ENCODE results near the gene DHX30. TPM values are rescaled to one million over a fixed set of nuclear protein-coding genes. Genes with fewer than 3 reads are reported as not detected.

The DHX30 gene
- total RNA-seq, 1 experiment from 2014 or later, result 75.7 TPM

DNA sequence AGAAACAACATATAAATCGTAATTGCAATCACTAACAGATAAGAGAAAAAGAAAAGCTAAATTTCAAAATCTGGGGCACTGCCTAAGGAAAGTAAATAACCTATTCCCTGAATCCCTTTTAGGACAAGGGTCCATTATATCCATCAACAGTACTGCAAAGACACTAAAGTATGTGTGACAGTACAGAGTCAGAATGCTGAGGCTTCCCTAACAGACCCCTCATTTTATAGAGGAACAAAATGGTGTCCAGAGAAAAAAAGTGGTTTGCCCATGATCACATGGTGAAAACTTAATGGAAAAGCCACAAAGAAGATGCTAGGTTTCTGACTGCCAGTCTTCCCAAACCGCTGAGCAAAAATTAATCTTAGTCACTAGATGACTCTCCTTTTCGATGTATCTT lies 93.8 kb downstream of the DHX30 start:
- DNase-seq, result no peak
- Mint-ChIP-seq H3K9me3 (ENCODE audit: unreplicated experiment) (no peaks in the 10 kb centered on the region), H3K27me3 (ENCODE audit: insufficient read depth, unreplicated experiment) (no peaks in the 10 kb centered on the region), H3K4me1 (ENCODE audit: low read depth, unreplicated experiment) (no peaks in the 10 kb centered on the region), H3K4me3 (ENCODE audit: unreplicated experiment) (no peak overlapping the region), H3K27ac (ENCODE audit: unreplicated experiment) (no peak overlapping the region), H3K36me3 (ENCODE audit: insufficient read depth, unreplicated experiment) (peaks cover 69% of the 10 kb centered on the region)
- POLR2A ChIA-PET, result no interaction called here
- intact Hi-C loops (cut with micrococcal nuclease; ENCODE audit: unreplicated experiment), result no loop called here
- TF ChIP-seq, protein P1, sequence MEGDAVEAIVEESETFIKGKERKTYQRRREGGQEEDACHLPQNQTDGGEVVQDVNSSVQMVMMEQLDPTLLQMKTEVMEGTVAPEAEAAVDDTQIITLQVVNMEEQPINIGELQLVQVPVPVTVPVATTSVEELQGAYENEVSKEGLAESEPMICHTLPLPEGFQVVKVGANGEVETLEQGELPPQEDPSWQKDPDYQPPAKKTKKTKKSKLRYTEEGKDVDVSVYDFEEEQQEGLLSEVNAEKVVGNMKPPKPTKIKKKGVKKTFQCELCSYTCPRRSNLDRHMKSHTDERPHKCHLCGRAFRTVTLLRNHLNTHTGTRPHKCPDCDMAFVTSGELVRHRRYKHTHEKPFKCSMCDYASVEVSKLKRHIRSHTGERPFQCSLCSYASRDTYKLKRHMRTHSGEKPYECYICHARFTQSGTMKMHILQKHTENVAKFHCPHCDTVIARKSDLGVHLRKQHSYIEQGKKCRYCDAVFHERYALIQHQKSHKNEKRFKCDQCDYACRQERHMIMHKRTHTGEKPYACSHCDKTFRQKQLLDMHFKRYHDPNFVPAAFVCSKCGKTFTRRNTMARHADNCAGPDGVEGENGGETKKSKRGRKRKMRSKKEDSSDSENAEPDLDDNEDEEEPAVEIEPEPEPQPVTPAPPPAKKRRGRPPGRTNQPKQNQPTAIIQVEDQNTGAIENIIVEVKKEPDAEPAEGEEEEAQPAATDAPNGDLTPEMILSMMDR (IDR thresholded peaks at IDR 0.05; ENCODE audit: insufficient read depth in 1 of 2, low read depth in 1 of 2, low read length in 1 of 2, severe bottlenecking in 1 of 2, unreplicated experiment in 1 of 2), result no peak
- CTCF ChIA-PET, result no interaction called here
- Histone ChIP-seq H3K27me3 (replicated peaks; ENCODE audit: control insufficient read depth, insufficient read depth, low read length) (no peaks in the 10 kb centered on the region), H3K36me3 (ENCODE audit: control insufficient read depth, insufficient read depth, low read length) (no peaks in the 10 kb centered on the region; the same call in 1 of the 2 replicates), H3K4me3 (ENCODE audit: low read depth, low read length) (no peak overlapping the region), H3K9me3 (no peaks in the 10 kb centered on the region), H3K4me1 (peaks cover 10% of the 10 kb centered on the region)
- no TSS peak for BruUV-seq (replicated peaks)

DNA sequence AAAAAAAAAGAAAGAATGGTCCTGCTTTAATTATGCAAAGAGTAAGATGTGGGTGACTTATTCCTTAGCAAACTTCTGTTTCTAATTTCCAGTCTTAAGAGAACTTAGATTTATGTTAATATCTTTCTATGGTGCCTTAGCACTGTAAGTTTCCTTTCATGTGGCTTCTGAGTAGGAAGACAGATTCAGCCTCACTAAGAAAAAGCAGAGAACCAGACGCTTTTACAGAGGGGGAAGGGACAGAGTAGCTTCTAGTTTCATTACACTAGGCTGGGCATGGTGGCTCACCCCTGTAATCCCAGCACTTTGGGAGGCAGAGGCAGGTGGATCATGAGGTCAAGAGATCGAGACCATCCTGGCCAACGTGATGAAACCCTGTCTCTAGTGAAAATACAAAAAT lies 95.0 kb downstream of the DHX30 start:
- H3K4me1 ChIP-seq, result peaks cover 10% of the 10 kb centered on the region
- no peaks in the 10 kb centered on the region; the same call in 1 of the 2 replicates for H3K36me3 ChIP-seq (ENCODE audit: control insufficient read depth, insufficient read depth, low read length)
- no peaks in the 10 kb centered on the region for H3K27me3 ChIP-seq (replicated peaks; ENCODE audit: control insufficient read depth, insufficient read depth, low read length)
- CTCF ChIA-PET, result no interaction called here
- no peaks in the 10 kb centered on the region for H3K27me3 Mint-ChIP-seq (ENCODE audit: insufficient read depth, unreplicated experiment)
- no peak overlapping the region for H3K4me3 Mint-ChIP-seq (ENCODE audit: unreplicated experiment)
- BruUV-seq (replicated peaks), result no TSS peak
- H3K9me3 Mint-ChIP-seq (ENCODE audit: unreplicated experiment), result no peaks in the 10 kb centered on the region
- no peaks in the 10 kb centered on the region for H3K4me1 Mint-ChIP-seq (ENCODE audit: low read depth, unreplicated experiment)
- intact Hi-C loops (cut with micrococcal nuclease; ENCODE audit: unreplicated experiment), result no loop called here
- DNase-seq, result no peak
- H3K4me3 ChIP-seq (ENCODE audit: low read depth, low read length), result no peak overlapping the region
- H3K9me3 ChIP-seq, result no peaks in the 10 kb centered on the region
- POLR2A ChIA-PET, result interaction anchor here (0.7 kb wide), 1 partner anchor 16 kb away, joined by 3 read pairs; no protein-coding TSS in a partner anchor
- H3K27ac Mint-ChIP-seq (ENCODE audit: unreplicated experiment), result no peak overlapping the region
- TF ChIP-seq, protein P1 (IDR thresholded peaks at IDR 0.05; ENCODE audit: insufficient read depth in 1 of 2, low read depth in 1 of 2, low read length in 1 of 2, severe bottlenecking in 1 of 2, unreplicated experiment in 1 of 2), result no peak
- H3K36me3 Mint-ChIP-seq (ENCODE audit: insufficient read depth, unreplicated experiment), result peaks cover 67% of the 10 kb centered on the region

DNA sequence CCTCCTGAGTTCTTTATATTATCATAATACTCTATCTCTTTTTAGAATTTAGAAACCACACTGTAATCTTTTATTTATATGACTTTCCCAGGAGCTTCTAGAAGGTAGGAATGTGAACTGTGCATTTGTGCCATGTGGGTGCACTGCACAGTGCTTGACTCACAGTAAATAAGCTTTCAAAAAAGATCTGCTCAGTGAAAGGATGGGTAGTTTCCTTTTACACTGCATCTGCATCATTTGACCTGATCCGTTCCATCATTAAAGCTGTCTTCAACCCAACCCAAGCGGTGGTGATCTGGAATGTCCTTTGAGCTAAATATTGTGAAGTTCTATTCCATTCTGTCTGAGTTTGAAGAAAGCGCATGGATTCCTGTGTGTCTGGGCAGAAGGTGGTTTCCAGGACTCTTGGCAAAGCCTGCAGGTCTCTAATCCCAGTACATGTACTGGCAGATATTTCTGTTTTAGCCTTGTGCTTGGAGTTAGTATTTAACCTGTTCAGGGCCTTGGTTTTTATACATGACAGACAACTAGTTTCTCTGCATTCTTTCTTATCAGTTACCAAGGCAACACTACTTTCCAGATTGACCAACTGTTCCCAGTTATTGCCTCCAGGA lies 96.7 kb downstream of the DHX30 start:
- intact Hi-C loops (cut with micrococcal nuclease; ENCODE audit: unreplicated experiment), result no loop called here
- H3K4me1 Mint-ChIP-seq (ENCODE audit: low read depth, unreplicated experiment), result no peaks in the 10 kb centered on the region
- ChIA-PET POLR2A (interaction anchor here (0.6 kb wide), 1 partner anchor 285 kb away, joined by 3 read pairs; no protein-coding TSS in a partner anchor), CTCF (no interaction called here)
- H3K36me3 ChIP-seq (ENCODE audit: control insufficient read depth, insufficient read depth, low read length), result no peaks in the 10 kb centered on the region
- H3K27ac Mint-ChIP-seq (ENCODE audit: unreplicated experiment), result peak overlapping the region; percentile 35
- TF ChIP-seq, protein P1 (IDR thresholded peaks at IDR 0.05; ENCODE audit: insufficient read depth in 1 of 2, low read depth in 1 of 2, low read length in 1 of 2, severe bottlenecking in 1 of 2, unreplicated experiment in 1 of 2), result no peak
- peaks cover 60% of the 10 kb centered on the region for H3K36me3 Mint-ChIP-seq (ENCODE audit: insufficient read depth, unreplicated experiment)
- H3K4me1 ChIP-seq, result peaks cover 10% of the 10 kb centered on the region
- H3K4me3 ChIP-seq (ENCODE audit: low read depth, low read length), result no peak overlapping the region
- DNase-seq, result peak in 1 of 2 experiments; percentile 42
- H3K27me3 ChIP-seq (replicated peaks; ENCODE audit: control insufficient read depth, insufficient read depth, low read length), result no peaks in the 10 kb centered on the region
- H3K9me3 Mint-ChIP-seq (ENCODE audit: unreplicated experiment), result no peaks in the 10 kb centered on the region
- no peaks in the 10 kb centered on the region for H3K9me3 ChIP-seq
- no TSS peak for BruUV-seq (replicated peaks)
- no peaks in the 10 kb centered on the region for H3K27me3 Mint-ChIP-seq (ENCODE audit: insufficient read depth, unreplicated experiment)
- H3K4me3 Mint-ChIP-seq (ENCODE audit: unreplicated experiment), result no peak overlapping the region

Small RNA genes within 50 kb of the gene (microRNA-seq; reads per million reads assigned to microRNA genes)
- 148 reads per million, percentile 74 among the genes with 10 or more reads in this experiment for gene MIR1226

Other genes starting within 250 kb of the DHX30 start
- gene CSPG5, start 224.3 kb upstream of the DHX30 start, total RNA-seq (2022), result 0.67 and 0.77 TPM in 2 replicates
- gene SMARCC1, start 21.2 kb upstream of the DHX30 start, total RNA-seq (2022), result 128 and 139 TPM in 2 replicates
- gene MAP4, start 213.3 kb downstream of the DHX30 start, total RNA-seq (2022), result 137 and 140 TPM in 2 replicates

Measured in Caco-2 (cell line).